CD4-positive, alpha-beta T cell treated with Interleukin-10 for 1 hour (primary cell): ENCODE data around the gene EXOC3L1.

Experiments
- DNase-seq: peaks from one replicate; pipeline ENCODE4 v3.0.0-alpha.2; 2020

Gene EXOC3L1

DNA sequence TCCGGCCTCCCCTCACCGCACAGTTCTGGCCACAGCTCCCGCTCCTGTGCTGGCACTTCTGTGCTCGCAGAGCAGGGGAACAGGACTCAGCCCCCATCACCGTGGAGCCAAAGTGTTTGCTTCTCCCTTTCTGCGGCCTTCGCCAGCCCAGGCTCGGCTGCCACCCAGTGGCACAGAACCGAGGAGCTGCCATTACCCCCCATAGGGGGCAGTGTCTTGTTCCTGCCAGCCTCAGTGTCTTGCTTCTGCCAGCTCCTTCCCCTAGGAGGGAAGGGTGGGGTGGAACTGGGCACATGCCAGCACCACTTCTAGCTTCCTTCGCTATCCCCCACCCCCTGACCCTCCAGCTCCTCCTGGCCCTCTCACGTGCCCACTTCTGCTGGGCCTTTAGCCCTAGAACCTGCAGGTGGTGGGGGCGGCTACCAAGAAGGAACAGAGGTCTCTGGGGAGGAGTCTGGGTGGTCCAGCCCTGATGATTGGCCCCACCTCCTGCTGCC, 8.3 kb upstream of the EXOC3L1 start:
- peak; percentile 38 for DNase-seq

DNA sequence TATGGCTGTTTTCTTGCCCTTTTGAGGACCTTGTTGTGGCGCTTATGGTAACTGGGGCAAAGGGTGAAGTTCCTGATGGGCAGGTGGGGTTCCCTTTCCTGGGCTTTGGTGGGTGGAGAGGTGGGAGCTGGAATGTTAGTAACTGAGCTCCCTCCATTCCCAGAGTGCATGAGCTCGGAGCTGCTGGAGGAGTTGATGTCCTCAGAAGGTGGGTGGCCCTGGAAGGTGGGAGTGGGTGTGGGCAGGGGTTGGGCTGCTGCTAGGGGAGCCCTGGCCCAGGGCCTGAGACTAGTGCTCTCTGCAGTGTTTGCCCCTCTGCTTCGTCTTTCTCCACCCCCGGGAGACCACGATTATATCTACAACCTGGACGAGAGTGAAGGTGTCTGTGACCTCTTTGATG, 7.8 kb upstream of the EXOC3L1 start:
- DNase-seq, result no peak

DNA sequence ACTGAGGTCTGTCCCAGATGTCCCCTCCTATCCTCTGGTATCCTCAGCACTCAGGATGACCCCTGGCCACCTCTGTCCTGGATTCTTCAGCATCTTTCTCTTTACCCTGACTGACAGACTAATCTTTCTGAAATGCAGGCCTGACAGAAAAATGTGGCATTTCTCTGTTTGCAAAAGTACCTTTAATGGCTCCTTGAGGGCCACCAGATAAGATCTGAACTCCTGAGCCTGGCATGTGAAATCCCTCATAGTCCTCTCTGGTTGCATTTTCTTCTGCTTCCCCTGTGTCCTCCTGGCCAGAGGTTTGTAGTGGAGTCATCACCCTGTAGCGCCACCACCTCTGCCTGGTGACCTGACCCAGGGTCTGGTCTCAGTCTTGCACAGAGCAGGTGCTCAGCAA, 6.9 kb upstream of the EXOC3L1 start:
- no peak for DNase-seq

DNA sequence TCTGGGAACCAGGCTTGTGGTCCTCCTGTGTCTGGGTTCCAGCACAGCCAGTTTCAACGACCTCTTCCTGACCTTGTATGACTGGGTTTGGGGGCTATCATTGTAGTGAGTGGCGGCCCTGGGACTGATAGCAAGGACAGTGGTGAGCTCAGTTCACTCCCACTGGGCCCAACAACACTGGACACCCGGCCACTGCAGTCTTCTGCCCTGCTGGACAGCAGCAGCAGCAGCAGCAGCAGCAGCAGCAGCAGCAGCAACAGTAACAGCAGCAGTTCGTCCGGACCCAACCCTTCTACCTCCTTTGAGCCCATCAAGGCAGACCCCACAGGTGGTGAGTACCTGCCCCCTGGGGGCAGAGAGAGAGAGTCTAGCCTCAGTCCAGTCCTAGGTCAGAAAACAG, 5.7 kb upstream of the EXOC3L1 start:
- no peak for DNase-seq

DNA sequence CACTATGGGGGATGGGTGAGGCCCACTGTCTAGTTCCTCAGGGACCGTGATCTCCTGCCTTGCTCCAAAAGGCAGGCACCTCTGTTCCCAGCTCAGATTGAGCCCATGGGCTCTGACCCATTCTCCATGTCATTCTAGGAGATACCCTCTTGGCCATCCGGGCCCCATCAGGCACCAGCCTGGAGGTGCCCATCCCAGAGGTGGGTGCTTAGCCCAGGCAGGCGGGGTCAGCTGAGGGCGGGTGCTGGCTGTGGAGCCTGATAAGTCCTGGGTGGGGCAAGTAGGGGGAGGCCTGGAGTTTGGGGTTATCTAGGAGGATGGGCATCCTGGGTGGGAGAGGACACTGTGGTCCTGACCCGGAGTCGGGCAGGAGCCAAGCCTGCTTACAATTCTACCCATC, 4.3 kb upstream of the EXOC3L1 start:
- DNase-seq, result no peak

DNA sequence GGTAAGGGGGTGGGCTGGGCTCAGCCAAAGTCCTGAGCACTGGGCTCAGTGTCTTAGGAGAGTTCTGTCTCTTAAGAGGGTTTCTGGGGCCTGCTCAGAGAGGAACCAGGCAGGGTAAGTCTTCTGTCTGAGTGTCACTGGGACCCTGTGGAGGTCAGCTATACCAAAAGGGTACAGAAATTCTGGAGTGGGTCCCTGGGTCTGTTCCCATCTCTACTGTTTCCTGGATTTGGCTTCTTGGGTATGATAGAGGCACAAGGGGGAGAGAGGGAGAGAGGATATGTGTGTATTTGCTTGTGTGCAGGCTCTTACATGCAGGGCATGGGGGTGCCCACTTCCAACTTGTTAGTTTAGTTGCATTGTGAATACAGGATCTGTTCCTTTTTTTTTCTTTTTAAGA, 3.6 kb upstream of the EXOC3L1 start:
- DNase-seq, result no peak

DNA sequence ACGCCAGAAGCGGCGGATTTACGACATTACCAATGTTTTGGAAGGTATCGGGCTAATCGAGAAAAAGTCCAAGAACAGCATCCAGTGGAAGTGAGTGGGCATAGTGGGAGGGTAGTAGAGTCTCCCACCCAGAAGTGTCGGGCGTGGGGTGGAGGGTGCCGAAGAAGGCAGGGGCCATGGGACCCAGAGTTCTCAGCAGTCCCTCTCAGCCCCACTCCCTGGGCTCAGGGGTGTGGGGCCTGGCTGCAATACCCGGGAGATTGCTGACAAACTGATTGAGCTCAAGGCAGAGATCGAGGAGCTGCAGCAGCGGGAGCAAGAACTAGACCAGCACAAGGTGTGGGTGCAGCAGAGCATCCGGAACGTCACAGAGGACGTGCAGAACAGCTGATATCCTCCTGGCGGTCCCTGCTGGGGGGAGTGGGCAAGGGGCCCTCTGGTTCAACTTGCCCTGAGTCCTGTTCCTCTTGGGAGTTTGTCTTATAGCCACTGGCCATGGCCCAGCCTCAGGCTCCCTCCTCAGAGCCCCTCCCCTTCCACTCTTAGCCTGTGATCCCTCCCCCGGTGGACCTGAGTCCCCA, 2.9 kb upstream of the EXOC3L1 start:
- DNase-seq, result no peak

DNA sequence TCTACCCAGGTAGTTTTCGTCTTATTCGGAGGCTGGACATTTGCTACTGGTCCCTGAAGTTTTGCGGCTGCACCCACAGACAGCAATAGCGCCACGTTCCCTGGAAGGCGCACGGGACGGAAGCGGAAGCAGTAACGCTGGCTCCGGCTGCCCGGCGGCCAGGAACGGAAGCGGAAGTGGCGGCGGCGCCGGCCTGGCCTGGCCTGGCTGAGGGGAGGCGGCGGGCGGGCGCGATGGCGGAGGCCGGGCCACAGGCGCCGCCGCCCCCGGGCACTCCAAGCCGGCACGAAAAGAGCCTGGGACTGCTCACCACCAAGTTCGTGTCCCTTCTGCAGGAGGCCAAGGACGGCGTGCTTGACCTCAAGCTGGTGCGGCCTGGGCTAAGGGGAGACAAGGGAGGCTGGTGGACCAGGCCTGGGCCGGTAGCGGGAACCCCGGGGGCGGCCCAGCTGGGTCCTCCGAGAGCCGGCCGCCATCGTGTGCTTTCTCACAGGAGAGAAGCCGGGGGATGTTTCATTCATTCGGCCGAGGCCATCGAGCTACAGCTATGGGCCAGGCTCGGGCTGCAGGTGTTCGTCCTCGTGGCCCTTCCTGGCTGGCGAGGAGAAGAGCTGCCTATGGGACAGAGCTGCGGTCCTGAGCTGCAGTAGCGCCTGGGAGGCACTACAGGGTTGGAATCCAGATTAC, 2.2 kb upstream of the EXOC3L1 start, which contains the start of gene E2F4:
Gene E2F4, plus strand, starts transcription at position 161 of the 687 bp plus-strand sequence. Its CDS starts 73 bp downstream, at position 234.
- DNase-seq, result peak; percentile 89

DNA sequence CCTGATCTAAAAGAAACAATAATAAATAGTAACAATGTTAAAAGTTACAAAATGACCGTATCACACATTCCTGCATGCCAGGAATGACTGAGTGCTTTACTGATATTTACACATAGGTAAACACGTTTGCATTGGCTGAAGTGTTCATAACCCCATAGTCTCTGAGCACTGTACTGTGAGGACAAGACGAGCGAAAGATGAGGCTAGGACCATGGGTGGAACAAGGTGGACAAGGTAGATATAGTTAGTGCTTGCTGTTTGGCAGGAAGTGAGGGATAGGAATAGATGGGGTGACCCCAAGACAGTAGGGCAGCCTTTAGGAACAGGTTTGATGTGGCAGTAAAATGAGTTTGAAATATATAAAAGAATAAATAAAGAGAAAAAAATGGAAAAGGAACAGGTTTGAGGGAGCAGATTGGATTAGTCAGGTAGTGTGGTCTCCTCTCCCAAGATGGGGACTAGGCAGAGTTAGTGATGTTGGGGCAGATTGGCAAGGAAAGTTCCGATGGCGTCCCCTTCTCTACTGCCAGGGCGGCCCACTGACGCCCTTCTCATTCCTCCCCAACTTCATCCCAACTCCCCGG, 1.6 kb upstream of the EXOC3L1 start:
- no peak for DNase-seq

DNA sequence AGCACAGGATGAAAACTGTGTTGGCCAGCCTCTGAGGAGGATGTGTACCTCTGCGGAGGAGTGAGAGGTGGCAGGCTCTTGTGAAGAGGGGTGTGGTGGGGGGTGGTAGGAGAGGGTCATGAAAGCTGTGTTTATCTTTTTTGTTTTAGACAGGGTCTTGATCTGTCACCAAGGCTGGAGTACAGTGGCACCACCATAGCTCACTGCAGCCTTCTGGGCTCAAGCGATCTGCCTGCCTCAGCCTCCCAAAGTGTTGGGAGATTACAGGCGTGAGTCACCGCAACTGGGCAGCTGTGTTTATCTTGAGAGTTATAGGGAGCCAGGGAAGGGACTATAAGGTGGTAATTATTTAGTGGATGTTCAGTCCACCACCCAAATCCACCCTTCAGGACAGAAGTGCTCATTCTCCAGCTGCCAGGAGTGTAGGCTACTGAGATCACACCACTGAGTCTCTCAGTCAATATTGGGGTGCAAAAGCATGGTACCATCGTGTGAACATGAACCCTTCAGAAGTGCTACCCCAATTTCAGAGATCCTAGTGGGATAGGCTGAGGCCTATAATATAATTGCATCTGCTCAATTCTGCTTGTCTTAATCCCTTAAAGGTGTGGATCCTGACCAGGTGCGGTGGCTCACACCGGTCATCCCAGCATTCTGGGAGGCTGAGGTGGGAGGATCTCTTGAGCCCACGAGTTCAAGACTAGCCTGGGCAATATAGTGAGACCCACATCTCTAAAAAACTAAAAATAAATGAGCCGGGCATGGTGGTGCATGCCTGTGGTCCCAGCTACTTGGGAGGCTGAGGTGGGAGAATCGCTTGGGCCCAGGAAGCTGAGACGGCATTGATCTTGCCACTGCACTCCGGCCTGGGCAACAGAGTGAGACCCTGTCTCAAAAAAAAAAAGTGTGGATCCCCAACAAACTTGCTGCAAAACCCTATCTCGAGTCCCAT, 788 bp upstream of the EXOC3L1 start:
- DNase-seq, result no peak

DNA sequence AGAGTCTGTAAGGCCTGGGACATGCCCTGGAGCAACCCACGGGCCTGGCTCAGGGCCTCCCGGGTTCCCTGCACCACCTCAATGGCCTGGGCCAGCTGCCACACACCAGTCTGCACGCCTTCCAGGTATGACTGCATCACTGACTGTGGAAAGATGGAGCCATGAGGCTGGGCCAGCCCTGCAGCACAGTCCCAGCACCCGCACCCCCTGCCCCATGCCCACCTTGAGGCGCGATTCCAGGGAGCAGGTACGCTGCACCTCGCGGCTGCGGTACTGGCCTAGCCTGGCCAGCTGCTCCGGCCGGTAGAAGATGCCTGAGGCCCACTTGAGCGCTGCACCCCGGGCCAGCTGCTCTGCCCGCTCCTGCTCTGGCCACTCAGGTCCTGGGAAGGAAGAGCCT, 1.1 kb downstream of the EXOC3L1 start:
- no peak for DNase-seq

DNA sequence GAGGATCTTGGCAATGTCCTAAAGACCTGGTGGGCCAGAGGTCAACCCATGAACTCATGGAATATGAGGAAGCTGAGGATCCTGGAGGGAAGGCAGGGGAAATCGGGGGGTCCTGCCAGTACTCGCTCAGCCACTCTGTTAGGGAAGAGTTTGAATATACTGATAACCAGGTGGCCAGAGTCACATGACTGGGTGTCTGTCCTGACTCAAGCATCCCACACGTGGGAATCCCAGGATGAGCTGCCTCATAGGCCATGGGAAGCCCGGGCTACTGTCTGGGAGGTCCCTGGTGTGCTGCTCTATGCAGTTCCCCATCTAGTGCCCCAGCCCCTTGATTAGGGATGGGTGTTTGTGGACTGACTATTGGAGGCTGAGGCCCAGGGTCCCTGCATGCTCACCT, 1.6 kb downstream of the EXOC3L1 start:
- DNase-seq, result no peak

DNA sequence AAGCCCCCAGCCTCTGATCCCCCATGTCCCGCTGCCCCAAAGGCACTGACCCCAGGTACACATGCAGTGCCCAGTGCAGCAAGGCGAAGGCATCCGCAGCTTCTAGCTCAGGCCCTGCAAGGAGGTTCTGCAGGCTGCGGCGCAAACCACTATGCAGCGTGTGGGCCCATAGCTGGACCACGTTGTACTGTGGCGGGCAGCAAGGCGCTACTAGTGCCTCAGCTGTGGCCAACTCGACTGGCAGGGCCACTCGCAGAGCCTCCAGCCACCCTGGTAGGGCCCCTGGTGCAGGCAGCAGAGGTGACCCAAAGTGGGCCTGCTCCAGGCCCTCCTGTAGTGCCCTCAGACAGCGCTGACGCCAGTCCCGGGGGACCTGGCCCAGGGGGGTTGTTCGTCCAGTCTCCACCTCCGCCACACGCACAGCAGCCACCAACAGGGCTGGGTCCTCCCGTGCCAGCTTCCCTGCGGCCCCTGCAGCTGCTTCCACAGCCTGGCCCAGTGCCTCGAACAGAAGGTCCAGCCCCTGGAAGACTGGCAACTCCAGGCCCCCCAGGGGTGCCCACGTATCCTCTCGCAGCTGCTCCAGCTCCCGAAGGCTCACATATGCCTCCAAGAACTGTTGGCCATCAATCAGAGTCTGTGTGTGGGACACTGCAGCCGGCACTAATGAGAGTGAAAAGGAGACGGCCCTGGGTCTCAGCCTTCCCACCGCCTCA, 2.6 kb downstream of the EXOC3L1 start:
- no peak for DNase-seq

DNA sequence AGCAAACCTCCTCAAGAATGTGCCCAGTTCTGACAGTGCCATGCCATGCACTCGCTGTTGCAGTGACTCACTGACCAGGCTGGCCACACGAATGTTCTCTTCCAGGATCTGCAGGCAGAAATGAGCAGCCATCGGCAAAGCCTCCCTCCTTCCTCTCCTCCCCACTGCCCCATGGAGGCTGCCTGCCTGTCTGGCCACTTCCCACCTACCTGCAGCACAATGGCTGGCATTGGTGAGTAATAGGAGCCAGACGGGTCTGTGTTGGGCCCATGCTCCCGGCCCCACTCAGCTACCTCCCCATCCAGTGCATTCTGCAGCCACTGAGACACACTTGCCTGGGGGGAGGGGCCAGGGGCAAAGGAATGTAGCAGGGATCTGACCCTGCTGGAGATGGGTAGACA, 3.4 kb downstream of the EXOC3L1 start:
- DNase-seq, result no peak

DNA sequence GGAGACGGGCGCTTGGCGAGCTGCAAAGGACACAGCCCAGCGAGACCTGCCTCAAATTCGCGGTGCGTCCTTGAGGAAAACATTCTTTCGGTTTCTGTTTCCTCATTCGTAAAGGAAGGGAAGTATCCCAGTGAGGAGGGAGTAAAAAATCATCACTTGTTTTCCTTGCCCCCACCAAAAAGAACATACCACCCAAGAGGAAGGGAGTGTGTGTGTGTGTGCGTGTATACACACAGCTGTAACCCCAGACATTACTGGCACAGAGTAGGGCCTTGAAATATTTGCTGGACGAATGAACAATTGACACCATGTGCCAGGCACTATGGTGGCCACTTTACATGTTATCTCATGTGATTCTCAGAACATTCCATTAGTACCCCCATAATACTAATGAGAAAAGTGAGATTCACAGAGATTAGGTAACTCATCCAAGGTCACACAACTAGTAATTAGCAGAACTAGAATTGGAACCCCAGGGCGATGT, 4.2 kb downstream of the EXOC3L1 start:
- DNase-seq, result no peak

DNA sequence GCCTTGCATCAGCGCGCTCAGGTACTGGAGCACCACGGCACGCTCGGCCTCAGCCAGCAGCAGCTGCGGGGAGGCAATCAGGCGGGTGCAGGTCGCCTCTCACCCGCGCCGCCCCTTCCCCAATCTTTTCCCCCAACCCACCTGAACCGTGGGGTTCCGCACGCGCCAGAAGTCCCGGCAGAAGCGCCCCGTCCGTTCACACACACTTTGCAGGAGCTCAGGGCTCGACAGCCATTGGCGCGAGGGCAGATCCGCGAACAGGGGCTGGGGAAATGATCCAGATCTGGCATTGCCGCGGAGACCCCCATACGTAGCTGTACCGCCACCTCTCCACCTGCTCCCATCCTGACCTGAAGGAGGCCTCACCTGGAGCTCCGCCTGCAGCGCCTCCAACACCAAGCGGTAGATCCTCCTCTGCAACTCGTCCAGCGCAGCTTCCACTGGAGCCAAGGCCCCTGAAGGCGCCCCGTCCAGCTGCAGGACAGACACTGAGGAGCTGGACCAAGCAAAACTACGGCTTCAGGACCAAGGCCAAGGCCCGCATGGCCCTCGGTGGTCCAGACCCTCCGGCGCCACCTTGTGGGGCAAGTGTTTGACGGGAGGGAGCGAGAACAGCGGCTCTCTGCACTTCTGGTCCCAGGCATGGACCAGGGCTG, 4.8 kb downstream of the EXOC3L1 start:
- DNase-seq, result peak; percentile 85

DNA sequence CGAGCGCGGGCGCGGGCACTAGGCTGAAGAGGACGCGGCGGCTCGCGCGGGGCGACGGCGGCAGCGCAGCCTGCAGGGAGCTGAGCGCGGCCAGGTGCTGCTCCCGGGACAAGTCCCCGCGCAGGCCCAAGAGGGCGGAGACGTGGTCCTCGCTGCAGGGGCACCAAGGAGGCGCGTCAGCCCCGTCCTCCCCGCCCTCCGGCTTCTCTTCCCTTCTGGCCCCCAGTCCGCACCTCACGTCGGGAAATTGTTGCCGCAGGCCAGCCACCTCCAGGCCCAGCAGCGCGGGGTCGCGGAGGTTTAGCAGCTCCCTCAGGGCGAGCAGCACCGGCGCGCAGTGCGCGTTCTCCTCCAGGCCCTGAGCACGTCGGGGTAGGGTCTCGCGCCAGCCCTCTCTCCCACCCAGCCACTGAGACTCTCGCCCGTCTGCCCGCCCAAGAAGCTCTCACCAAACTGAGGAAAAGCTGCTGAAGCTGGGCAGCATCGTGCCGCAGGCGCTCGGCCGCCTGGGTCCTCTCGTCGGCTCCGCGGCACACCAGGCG, 5.4 kb downstream of the EXOC3L1 start:
- no peak for DNase-seq

DNA sequence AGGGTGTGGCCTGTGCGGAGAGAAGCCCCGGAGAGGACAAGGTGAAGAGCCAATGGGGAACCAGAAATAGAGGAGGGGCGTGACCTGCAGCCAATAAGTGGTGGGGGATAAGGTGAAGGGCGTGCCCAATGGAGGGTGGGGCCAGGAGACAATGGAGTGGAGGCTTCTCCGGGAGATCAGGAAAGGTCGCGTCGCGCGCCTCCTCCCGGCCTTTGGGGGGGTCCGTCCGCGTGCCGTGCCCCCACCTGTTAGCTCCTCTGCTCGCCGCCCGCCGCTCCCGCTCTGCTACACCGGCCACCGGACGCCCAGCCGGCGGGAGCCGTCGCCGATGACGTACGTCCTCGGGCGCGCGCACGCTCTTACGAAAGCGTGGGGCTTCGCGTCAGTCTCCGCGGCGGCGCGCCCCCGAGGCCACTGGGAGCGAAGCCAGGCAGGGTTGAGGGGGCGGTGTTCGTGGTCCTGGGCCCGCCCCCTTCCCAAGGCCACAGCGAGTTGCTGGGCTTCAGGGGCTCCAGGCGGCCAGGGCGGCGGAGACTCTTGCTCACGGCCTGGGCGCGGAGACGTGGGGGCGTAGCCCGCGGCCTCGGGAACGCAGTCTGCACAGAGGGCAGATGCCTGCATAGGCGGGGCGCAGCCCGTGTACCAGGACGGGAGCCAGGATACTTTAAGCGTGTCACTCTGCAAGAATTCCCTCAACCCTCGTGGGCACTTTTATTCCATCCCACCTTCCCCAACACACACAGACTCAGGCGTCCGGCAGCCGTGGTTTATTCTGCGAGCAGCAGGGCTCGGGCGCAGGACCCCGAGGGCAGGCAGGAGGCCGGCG, 6.1 kb downstream of the EXOC3L1 start, which contains the start of gene MATCAP1:
Gene MATCAP1, minus strand, starts transcription at position 337 of the 826 bp plus-strand sequence. CDS start 3,353 bp downstream, outside the sequence.
- peak; percentile 98 for DNase-seq

DNA sequence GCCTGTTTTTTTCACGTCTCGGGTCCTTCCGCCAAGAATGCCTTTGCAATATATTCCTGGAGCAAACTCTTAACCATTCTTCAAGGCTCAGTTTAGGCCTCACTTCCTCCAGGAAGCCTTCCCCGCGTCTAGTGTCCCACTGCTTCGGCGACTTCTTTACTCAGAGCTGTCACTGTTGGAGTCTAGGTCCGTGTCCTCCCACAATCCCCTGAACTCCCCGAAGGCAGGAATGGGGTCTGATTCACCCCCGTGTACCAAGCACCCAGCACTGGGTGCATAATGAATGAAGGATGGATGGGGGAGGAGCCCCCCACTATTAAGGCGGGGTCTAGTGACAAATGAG, 6.7 kb downstream of the EXOC3L1 start:
- no peak for DNase-seq

DNA sequence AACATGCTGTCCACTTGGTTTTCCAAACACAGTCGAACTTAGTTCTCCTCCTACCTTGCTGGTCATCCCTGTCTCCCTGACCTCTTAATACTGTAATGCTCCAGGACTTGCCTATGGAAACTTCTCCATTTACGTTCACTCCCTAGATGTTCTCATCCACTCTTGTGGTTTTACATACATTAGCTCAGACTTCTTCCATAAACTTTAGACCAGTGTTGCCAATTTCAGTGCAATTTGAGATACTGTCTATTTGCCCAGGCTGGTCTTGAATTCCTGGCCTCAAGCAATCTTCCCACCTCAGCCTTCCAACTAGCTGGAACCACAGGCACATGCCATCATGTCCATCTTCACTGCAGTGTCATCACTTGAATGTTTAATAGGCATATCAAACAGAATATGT, 7.6 kb downstream of the EXOC3L1 start:
- no peak for DNase-seq

DNA sequence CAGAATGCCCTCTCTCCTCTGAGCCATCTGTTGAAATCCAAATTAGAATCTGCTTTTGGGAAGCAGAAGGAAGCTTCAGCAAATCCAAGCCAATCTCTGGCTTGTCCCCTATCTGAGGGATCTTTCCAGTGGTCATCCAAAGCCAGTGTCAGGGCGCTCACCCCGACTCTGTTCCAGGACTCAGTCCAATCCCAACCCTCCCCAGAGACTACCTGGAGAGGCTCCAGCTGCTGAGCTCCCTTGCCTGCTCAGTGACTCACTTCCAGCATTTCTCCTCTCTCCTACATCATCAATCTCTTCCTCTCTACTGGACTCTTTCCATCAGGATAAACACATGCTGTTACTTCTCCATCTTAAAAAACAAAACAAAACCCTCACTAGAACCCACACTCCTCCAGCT, 8.6 kb downstream of the EXOC3L1 start:
- no peak for DNase-seq
